GM12872 (cell line): ENCODE measurements around the gene KIRREL3.

Experiments used
- TF ChIP-seq, protein P1 (sequence below): IDR thresholded peaks from 3 replicates; pipeline ENCODE4 v1.5.1; 2011; ENCODE audit warnings: low read depth, mild to moderate bottlenecking, low read length, moderate library complexity; ENCODE audit not compliant: insufficient read depth

KIRREL3 gene

DNA sequence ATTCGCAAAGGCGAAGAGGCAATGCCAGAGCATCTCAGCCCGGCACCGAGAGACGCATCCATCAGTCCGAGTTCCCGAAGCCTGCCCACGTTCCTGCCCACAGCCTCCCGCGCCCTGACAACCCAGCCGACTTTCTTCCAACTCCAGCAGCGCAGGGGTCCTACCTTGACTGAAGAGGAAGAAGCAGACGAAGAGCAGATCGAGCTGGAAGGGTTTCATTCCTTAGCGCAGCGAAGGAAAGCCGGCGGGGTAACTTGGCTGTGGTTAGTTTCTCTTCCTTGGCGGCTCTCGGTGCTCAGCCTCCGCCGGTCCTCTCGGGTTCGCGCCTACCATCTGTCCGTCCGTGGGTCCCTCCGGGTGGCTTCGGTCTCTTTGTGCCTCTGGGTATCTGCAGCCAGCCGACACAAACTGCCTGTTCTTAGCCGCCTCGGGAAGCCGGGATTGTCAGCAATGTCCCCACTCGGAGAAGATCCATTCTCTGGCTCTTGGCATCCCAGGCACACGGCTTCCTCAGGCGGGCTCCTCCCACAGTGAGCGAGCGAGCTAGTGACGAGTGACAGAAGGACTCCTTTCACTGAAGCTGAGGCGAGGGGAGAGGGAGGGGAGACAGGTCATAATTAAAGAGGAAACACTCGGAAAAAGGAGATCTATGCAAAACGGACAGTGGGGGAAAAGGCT lies at the start of gene KIRREL3:
KIRREL3 (minus strand) TSS at position 480 of the 678 bp plus-strand sequence.
- TF ChIP-seq, protein P1, sequence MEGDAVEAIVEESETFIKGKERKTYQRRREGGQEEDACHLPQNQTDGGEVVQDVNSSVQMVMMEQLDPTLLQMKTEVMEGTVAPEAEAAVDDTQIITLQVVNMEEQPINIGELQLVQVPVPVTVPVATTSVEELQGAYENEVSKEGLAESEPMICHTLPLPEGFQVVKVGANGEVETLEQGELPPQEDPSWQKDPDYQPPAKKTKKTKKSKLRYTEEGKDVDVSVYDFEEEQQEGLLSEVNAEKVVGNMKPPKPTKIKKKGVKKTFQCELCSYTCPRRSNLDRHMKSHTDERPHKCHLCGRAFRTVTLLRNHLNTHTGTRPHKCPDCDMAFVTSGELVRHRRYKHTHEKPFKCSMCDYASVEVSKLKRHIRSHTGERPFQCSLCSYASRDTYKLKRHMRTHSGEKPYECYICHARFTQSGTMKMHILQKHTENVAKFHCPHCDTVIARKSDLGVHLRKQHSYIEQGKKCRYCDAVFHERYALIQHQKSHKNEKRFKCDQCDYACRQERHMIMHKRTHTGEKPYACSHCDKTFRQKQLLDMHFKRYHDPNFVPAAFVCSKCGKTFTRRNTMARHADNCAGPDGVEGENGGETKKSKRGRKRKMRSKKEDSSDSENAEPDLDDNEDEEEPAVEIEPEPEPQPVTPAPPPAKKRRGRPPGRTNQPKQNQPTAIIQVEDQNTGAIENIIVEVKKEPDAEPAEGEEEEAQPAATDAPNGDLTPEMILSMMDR: no peak

DNA sequence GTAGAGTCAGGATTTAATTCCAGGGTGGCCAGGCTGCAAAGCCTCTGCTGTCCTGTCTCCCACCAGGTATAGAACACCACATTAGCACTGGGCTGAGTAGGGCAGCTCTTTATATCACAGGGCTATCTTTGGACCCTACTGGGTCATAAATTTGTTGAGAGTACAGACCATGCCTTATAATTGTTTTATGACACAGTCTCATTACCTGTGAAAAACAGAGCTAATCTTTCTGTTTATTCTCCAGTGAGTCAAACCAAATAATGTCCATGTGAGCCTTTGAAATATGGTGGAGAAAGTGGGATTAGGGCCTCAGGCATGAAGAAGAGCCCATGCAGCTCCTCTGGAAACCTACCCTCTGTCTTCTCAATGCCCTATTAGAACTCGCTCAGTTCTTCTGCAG lies 49.6 kb upstream of the KIRREL3 start:
- TF ChIP-seq, protein P1: no peak

DNA sequence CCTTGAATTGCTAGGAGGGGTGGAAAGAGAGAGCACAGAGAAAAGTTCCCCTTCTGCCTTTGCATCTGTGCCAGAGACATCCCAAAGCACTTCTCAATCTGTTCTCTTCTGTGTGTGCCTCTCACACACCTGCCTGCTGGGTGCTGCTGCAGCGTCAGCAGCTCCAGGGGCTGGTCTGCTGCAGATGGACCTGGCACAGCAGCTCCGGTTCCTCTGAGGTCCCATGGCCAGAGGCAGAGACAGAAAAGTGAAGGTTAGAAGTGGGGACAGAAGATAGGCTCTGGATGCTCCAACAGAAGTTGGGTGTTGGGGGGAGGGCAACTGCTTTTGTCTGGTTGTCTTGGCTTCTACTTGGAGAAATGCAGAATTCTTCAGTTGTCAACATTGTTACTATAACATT lies 48.9 kb upstream of the KIRREL3 start:
- TF ChIP-seq, protein P1: no peak

GRCh38 chr11:127044535-127044934 lies 44.0 kb upstream of the KIRREL3 start:
- TF ChIP-seq, protein P1: no peak

GRCh38 chr11:127042445-127042844 lies 41.9 kb upstream of the KIRREL3 start:
- TF ChIP-seq, protein P1: no peak

DNA sequence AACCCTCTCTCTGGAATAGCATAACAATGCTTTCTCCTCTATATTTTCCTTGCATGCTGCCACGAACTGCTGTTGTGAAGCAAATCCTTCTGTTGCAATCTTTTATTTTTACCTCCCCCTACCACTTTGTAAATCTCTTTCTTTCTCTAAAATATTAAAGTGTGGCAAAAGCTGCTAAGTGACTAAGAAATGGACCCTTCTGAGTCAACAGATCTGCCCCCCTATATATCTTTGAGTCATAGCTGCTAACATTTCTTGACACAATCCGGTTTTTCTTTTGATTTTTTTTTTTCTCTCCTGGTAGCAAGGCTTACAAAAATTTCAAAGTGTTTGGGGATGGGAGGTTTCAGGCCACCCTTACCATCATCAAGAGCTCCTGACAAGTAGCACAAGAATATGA lies 39.0 kb upstream of the KIRREL3 start:
- TF ChIP-seq, protein P1: no peak

DNA sequence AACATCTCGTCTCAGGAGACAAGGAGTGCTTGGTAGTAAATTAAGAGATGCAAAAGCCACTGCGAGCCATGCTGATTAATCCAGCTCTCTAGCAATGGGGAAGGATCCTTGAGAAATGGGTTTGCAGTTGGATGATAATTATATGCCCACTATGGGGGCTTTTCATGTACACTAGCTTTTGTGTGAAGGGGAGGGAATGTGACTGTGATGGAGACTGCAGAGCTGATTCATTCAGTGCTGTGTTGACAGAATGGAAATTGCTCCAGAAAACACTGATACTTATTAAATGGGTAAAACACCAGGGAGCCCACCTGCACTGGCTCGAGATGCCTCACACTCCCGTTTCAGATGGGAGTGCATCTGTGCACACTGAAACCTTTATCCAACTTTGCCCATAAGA lies 37.0 kb upstream of the KIRREL3 start:
- TF ChIP-seq, protein P1: no peak
